ENCODE data around the gene ZNF341.

DNA sequence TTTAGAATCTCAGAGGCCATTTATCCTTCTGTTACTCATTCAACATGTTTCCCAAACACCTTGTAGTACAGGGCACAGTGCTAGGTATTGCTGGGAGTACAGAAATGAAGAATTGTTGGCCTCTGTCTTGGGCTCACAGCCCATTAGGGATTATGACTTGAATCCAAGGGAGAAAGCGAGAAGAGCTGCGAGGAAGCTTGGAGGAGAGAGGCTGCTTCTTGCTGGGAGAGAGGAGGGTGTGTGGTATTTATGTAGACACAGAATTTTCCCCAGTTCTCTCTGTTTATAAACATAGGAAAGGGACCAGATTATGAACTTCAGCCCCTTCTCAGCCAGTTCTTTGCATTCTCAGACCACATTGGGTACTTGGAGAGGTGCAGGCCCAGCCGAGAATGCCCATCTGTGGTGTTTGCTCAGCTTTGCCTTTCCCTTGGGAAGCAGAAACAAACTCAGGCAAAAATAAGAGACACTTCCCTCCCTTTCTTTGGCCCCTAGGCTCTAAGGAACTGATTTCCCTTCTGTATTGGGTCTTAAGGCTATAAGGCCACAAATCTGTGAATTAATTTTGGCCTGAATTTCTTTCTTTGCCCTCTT is 97.3 kb downstream of the ZNF341 start:
- no peak for TF ChIP-seq CTCF (IDR thresholded peaks at IDR 0.05)
- no peak for TF ChIP-seq POLR2A (IDR thresholded peaks at IDR 0.05)
